BE2C (cell line): ENCODE results near the gene TMEM156.

ENCODE experiments used
- DNase-seq: peaks from one replicate; pipeline ENCODE4 v3.0.0-alpha.2; 2020
- H3K27me3 ChIP-seq: fragments of 250-450 bp; sonication (Bioruptor Pico); 2 replicates; pipeline ENCODE4 v1.5.1; 2020; ENCODE audit warnings: mild to moderate bottlenecking
- H3K36me3 ChIP-seq: fragments of 250-450 bp; sonication (Bioruptor Pico); 2 replicates; pipeline ENCODE4 v1.5.1; 2020; ENCODE audit warnings: mild to moderate bottlenecking
- H3K4me1 ChIP-seq: fragments of 250-450 bp; sonication (Bioruptor Pico); 2 replicates; pipeline ENCODE4 v1.5.1; 2020
- H3K4me3 ChIP-seq: 2 replicates; pipeline ENCODE4 v1.5.1; 2011; ENCODE audit warnings: low read depth, low read length
- H3K9me3 ChIP-seq: fragments of 250-450 bp; sonication (Bioruptor Pico); 2 replicates; pipeline ENCODE4 v1.5.1; 2020
- CTCF ChIP-seq: IDR thresholded peaks from 2 replicates; pipeline ENCODE4 v1.5.1; 2012; ENCODE audit warnings: mild to moderate bottlenecking, low read depth, low read length

TMEM156 gene

GRCh38 chr4:38926896-38927295 is 105.3 kb downstream of the TMEM156 start:
- H3K4me3 ChIP-seq = no peak overlapping the region
- no peak for TF ChIP-seq CTCF
- H3K4me1 ChIP-seq = peaks cover 4% of the 10 kb centered on the region
- H3K9me3 ChIP-seq = no peaks in the 10 kb centered on the region
- H3K27me3 ChIP-seq = no peaks in the 10 kb centered on the region
- no peak for DNase-seq
- no peaks in the 10 kb centered on the region for H3K36me3 ChIP-seq

GRCh38 chr4:38925492-38926413 is 106.5 kb downstream of the TMEM156 start:
- H3K9me3 ChIP-seq = no peaks in the 10 kb centered on the region
- TF ChIP-seq CTCF = no peak
- peaks cover 4% of the 10 kb centered on the region for H3K4me1 ChIP-seq
- H3K27me3 ChIP-seq = no peaks in the 10 kb centered on the region
- H3K36me3 ChIP-seq = no peaks in the 10 kb centered on the region
- no peak overlapping the region for H3K4me3 ChIP-seq
- peak; percentile 23 for DNase-seq

- H3K36me3 ChIP-seq = no peaks in the 10 kb centered on the region
- H3K4me1 ChIP-seq = peaks cover 4% of the 10 kb centered on the region
- no peaks in the 10 kb centered on the region for H3K27me3 ChIP-seq
- no peak overlapping the region for H3K4me3 ChIP-seq
- no peak for TF ChIP-seq CTCF
- H3K9me3 ChIP-seq = no peaks in the 10 kb centered on the region
- no peak for DNase-seq
Observed at GRCh38 chr4:38924353-38924752, 107.9 kb downstream of the TMEM156 start.

- Histone ChIP-seq H3K36me3 (no peaks in the 10 kb centered on the region), H3K4me3 (no peak overlapping the region), H3K9me3 (no peaks in the 10 kb centered on the region), H3K4me1 (peaks cover 4% of the 10 kb centered on the region), H3K27me3 (no peaks in the 10 kb centered on the region)
- DNase-seq = no peak
- no peak for TF ChIP-seq CTCF
Observed at GRCh38 chr4:38923746-38924145, 108.5 kb downstream of the TMEM156 start.

DNA sequence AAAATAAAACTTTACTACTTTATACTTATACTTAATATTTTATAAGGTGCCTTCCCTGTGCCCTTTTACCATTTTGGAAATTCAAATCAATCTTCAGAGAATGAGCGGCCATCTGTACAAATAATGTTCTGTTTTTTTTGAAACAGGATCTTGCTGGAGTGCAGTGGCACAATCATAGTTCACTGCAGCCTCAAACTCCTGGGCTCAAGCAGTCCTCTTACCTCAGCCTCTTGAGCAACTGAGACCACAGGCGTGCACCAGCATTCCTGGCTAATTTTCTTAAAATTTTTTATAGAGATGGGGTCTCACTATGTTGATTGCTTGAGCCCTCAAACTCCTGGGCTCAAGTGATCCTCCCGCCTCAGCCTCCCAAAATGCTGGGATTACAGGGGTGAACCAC is 111.1 kb downstream of the TMEM156 start:
- H3K36me3 ChIP-seq = no peaks in the 10 kb centered on the region
- no peak for TF ChIP-seq CTCF
- no peaks in the 10 kb centered on the region for H3K9me3 ChIP-seq
- no peak for DNase-seq
- peaks cover 3% of the 10 kb centered on the region for H3K4me1 ChIP-seq
- no peaks in the 10 kb centered on the region for H3K27me3 ChIP-seq
- H3K4me3 ChIP-seq = no peak overlapping the region

DNA sequence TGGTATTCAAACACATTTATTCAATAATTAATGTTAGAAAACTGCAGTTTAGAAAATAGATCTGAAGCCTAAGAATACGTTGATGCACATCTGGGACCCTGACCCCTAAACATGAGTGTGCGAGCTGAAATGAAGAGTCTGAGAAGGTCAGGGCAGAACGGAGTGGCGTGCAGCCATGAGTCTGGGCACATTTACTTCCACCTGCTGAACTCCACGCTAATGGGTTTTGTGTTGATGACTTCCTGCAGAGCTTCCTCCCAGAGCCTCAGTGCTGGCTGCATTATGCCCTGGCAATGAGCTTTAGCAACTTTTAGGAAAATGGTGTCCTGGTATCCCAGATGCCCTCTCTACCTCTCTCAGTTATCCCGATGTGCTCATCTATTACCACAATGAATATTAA is 111.5 kb downstream of the TMEM156 start:
- Histone ChIP-seq H3K4me3 (no peak overlapping the region), H3K9me3 (no peaks in the 10 kb centered on the region), H3K4me1 (no peaks in the 10 kb centered on the region; the same call in 1 of the 2 replicates), H3K27me3 (no peaks in the 10 kb centered on the region), H3K36me3 (no peaks in the 10 kb centered on the region)
- no peak for DNase-seq
- no peak for TF ChIP-seq CTCF
